GM18508 (cell line): ENCODE measurements around the gene SAPCD1.

Experiments used
- ATAC-seq: cut with Tn5 transposase; IDR thresholded peaks from one replicate; pipeline ENCODE4 v1.9.1; 2021; ENCODE audit warnings: moderate number of reproducible peaks; ENCODE audit not compliant: insufficient read depth, unreplicated experiment

SAPCD1 gene

DNA sequence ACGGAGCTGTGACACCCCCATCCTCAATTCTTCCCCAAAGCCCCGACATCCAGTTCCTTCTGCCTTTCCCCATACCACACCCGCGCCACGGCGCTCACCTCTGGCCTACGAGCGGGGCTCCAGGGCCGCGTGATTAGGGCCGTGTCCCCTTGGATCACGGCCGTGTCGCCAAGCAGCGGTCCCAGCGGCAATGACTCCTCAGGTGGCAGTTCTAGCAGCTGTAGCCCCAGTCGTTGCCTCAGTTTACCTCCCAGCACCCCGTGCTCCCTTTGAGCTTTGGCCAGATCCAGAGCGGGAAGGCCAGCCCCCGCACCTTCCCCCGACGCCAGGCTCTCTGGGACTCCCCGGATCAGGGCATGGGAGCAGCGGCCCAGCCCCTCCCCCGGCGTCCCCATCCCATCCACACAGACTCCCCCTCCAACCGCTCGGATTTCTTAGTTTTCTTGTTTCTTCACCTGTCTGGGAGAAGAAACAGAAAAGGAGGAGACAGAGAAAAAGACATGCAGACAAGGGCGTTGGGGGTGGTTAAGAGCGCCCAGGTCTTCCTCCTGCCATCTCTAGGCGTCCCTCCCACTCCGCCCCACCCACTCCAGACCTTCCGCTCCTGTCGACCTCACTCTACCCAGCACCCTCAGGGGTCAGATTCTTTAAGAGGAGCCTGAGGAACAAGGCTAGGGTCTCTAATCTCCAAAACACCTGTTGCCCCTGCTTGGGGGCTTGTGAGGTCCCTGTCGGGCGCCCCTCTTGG is 33.5 kb upstream of the SAPCD1 start, which contains the start of gene DDAH2:
TSS of gene DDAH2 (minus strand) at position 533 of the 748 bp plus-strand sequence. CDS start at position 395, 138 bp downstream.
- ATAC-seq: no peak

DNA sequence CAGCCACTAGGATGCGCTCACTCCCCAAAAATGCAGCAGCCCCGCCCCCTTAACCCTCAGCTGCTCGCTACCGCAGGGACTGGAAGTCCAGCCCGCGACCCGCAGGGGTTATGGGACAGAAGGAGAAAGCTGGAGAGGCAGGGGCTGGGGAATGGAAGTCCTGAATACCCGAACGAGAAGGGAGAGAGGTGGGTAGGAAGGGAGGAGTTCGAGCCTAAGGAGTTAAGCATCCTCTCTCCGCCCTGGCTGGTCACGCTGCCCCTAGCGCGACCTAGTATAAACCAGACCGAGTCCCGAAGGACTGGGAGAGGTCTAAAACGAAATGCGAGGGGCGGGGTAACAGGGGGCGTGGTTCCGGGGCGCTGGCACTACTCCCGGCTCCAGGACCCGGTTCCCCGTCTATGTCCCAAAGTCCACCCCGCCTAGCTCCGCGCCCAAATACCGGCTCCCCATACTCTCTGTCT is 32.9 kb upstream of the SAPCD1 start:
- no peak for ATAC-seq

DNA sequence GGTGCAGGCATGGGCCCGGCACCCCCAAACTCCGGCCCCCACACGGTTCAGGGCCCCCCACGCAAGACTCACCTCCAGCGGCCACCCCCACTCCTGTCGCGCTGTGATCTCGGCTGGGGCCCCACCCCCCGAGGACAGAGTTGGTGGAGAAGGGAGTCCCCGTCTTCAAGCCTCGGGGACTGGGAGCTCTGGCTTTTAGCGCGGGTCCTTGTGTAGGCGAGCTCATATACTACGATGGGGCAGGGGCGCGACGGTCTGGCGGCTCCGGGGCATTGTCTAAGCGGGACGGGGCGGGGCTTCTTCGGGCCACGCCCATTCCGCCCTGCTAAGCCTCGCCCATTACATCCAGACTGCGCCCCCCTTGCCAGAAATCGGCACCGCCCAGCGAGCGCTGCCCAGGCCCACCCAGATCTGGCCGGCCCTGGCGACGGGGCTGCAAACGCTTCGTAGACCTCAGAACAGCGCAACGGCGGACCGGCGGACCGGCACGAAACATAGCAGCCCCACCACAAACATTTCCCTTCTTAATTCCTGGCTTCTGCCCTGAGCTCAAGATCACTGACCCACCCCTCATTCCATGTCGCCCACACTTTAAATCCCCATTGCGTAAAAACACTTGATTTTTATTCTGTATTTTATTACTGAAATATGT is 32.4 kb upstream of the SAPCD1 start:
- ATAC-seq: no peak

DNA sequence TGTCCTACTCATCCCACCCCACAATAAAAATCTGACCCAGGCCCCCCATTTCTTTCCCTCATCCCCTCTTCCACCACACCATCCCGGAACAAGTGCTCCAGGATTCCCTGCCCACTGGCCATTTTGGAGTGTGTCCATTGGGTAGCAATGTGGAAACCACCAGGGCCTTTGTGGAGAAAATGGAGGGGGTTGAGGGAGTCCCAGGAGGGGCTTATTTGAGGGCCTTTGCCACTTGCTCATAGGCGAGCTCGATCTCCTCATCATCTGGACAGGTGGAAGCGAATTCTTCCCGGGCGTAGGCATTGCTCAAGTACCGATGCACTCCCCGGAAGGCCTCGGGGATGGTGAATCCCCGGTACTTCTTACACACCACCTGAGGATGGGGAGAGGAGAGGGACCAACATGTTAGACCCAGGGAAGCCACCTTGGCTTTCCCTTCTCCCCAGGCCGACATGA is 31.8 kb upstream of the SAPCD1 start:
- no peak for ATAC-seq

DNA sequence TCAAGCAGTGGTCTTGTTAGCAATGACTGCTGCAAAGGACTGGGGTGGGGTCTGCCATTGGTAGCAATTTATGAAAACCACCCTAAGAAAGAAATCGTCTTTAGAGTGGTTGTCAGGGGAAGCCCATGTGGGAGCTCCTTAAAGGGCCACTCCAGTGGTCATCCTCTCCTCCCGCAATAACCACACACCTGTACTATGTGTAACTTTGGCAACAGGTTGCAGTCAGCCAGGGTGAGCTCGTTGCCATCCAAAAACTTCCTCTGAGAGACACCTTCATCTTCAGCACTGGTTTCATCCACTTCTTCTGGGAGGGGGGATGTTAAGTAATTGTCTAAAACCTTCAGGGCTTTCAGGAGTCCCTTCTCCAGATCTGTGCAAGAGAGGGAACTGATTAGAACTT is 30.4 kb upstream of the SAPCD1 start:
- ATAC-seq: no peak

DNA sequence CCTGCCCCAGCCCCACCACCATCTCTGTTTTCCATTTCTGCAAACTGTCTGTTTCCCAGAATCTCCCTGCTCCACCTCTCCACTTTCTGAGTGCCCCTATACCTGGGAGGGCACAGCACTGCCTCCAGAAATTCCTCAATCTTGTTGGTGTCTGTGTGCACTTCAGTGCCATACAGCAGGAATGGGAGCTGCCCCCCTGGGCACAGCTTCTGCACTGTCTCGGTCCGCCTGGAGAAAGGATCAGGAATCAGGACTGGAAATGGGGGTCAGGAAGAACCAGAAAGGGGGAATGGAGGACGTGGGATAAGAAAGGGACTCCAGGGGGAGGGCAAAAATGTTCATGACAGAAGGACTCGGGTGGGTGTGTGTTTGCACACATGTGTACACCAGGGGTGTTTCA is 28.7 kb upstream of the SAPCD1 start:
- ATAC-seq: no peak

DNA sequence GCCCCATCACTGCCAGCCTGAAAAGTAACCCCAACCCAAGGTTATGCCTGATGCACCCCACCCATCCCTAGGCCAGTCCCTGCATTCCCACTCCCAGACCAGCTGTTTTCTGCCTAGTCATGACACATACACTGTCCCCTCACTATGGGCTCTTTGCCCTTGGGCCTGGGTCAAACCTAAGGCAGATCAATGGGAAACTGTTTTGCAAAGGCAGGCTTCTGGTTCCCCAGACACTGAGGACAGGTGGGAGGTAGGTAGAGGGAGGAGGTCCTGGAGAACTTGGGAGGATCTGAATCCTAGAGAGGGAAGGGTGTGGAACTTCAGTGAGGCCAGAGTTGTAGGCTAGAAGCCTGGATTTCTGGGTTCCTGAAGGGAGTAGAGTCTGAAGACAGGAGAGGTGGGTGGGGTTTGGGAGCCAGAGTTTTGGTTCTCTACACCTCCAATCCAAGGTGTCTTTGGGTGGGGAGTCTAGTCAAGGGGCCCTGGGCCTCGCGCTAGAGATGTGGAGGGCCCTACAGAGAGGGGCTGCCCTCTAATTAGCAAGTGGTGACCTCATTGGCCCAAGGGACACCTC is 28.1 kb upstream of the SAPCD1 start:
- ATAC-seq: no peak

DNA sequence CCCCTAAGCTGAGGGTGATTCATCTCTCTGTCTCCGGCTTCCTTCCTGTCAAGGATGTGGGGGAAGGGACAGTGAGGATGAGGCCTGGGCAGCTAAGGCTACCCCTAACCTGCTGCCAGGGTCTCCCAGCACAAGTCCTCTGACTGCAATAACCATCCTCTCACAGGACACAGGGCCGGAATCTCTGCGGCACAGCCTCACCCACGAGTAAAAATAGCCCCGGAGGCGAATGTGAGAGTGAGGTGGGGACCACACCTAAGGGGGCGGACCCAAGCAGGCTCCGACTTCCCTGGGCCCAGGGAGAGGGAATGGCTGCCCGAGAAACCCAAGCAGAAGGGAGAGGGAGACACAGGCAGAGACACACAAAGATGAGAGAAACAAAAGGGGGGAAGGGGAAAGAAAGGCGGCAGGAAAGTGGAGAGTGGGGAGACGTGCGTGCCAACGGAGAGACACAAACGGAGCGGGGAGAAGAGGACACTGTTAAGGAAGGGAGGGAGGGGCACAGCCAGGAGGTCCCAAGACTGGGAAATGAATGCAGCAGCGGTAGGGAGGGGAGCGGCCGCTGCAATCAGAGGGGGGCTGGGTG is 27.5 kb upstream of the SAPCD1 start:
- no peak for ATAC-seq

DNA sequence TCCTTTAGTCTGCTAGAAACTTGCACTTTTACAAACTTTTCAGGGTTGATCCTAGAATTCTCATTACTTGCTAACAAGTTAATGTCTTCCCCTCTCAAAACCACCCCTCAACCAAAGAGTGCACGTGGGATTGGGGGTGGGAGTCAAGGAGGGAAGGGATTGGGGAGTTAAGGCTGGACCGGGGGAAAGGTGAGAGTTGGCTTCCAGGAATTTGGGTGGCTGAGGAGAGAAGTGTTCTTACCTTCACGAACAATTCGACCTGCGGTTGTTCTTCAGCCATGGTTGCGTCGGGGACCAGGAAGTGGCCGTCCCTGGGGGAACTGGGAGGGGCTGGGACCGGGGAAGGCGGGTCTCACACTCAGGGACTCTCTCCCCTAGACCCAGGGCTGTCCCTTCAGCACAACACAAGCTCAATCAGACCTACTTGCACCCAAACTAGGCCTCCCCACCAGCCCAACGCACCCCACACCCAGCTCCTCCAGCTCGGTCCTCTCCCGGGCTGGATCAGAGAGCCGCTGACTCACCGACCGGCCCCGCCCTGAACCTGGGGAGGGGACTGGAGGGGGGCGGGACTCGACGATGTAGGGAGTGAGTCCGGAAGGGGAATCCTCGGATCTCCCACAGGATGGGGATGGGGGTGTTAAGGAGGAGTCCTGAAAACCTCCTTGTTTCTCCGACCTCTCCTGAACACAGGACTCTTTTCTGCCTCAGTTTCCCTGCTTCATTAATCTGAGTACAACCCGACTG is 26.3 kb upstream of the SAPCD1 start, which contains the start of gene CLIC1:
TSS of gene CLIC1 (minus strand) at position 510 of the 747 bp plus-strand sequence. CDS start at position 280, 230 bp downstream.
- no peak for ATAC-seq

DNA sequence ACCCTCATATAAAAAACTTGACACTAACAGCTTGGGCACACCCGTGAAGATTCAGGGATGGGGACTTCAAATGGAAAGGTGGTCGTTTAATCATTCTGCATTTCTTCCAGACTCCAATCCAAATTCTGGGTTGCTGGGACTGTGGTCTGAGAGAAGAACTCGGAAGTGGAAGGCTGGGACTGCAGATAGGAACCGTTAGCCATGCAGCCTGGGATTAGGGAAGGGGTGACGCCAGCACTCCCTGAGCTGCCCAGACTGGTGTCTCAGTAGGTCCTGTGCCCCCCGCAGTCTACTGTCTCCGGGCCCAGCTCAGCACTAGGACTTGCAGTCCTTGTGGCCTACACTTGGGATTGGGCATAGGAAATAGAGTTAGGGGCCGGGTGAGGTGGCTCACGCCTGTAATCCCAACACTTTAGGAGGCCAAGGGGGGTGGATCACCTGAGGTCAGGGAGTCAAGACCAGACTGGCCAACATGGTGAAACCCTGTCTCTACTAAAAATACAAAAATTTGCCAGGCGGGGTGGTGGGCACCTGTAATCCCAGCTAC is 25.6 kb upstream of the SAPCD1 start:
- no peak for ATAC-seq

DNA sequence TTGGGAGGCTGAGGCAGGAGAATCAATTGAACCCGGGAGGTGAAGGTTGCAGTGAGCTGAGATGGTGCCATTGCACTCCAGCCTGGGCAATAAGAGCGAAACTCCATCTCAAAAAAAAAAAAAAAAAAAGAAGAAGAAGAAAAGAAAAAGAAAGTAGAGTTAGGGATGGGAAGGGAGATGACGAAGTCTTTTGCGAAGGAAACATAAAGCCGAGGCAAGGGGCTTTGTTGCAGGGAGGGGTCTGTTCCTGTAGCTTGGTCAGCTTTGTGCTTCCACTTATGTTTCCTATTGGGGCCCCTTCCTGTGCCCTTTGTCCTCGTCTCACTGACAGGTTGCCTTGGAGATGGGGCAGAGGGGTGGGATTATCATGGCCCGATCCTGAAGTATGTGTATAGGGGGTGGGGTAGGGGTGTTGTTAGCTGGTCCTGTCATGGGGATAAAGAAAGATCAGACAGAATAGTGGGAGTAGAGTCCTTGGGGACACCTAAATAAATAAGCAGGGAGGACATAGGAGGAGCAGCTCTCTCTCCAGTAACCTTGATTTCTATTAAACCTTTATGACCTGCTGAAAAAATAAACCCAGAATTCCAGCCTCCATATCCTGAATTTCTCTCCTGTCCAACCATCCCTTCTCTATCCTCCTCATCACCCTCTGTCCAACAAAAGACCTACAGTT is 25.0 kb upstream of the SAPCD1 start:
- no peak for ATAC-seq

DNA sequence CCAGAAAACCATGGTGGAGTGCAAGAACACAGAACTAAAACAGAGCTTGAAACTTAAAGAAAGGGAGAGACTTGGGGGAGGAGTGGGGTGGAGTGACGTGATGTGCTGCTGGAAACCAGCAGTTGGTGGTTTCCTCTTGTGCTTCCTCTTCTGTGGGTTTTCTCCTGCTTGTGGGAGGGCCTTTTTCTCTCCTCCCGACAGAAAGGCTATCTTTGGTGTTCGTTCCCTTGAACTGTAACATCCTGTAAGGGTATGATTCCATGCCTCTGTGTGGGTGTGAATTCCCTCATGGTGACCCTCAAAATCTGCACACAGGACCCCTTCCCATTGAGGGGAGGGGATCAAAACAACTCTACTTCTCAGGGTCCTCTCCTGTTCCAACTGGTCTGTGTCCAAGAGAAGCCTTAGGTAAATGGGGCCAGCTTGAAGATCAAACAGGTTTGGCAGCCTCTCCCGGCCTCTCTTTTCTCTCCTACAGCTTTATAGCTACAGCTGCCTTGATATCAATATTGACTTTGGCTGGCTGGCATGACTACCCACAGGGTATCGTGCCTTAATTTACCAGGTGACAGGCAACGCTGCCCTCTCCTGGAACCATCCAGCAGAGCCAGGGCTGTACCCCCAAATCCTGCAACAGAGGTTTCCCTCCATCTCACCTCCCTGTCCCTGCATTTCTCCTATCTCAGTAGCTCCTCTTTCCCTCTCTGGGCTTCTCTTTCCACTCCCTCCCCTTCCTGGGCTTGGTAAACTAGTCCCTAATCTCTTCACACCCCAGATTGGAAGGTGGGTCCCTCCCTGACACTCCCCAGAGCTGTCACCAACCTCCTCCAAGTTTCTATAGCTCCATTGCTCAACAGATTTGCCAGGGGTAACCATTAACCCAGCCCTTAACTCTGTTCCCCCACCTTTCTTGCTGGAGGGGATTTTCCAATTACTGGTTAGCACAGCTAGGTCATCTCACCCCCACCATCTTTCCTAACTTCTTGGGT is 24.2 kb upstream of the SAPCD1 start:
- ATAC-seq: no peak

DNA sequence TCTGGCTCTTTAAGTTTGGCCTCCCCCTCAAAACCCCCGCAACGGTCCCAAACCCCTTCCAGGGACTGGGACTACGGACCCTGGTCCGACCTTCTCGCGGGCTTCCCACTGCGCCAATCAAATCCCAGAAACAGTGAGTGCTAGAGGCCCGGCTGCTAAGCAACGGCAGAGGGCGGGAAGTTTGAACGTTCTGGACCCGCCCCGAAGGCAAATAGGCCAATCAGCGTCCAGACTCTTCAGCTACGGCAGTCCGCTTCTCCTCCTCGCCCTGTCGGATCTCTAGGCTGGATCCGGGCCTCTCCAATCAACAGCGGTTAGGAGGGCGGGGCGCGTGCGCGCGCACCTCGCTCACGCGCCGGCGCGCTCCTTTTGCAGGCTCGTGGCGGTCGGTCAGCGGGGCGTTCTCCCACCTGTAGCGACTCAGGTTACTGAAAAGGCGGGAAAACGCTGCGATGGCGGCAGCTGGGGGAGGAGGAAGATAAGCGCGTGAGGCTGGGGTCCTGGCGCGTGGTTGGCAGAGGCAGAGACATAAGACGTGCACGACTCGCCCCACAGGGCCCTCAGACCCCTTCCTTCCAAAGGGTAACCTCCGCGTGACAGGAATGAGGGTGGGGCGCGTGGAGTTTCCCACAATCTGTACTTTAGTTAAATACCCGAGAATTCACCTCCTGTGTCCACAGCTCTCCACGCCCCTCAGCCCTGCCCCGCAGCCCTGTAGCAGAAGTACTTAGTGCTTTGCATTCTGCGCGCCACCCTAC is 22.6 kb upstream of the SAPCD1 start, which contains the start of gene MSH5:
TSS of gene MSH5 (plus strand) at position 367 of the 758 bp plus-strand sequence. CDS start 462 bp downstream, outside the sequence.
- ATAC-seq: peak; percentile 46

DNA sequence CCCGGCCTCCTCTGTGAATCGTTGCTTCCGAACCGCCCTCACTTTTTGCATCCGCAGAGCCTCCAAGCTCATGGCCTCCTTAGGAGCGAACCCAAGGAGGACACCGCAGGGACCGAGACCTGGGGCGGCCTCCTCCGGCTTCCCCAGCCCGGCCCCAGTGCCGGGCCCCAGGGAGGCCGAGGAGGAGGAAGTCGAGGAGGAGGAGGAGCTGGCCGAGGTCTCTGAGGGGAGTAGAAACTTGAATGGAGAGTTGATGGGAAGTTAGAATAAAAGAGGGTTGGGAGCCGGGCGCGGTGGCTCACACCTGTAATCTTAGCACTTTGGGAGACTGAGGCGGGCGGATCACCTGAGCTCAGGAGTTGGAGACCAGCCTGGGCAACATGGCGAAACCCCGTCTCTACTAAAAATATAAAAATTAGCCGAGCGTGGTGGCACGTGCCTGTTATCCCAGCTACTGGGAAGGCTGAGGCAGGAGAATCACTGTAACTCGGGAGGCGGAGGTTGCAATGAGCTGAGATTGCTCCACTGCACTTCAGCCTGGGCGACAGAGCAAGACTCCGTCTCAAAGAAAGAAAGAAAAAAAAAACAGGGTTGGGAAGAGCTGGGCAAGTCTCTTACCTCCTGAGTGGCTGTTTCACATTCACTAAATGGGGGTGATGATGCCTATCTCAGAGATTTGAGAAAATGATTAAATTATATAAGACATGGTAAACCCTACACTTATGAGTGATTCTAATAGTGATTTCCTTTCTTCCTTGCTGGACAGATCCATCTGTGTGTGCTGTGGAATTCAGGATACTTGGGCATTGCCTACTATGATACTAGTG is 21.8 kb upstream of the SAPCD1 start:
- no peak for ATAC-seq

DNA sequence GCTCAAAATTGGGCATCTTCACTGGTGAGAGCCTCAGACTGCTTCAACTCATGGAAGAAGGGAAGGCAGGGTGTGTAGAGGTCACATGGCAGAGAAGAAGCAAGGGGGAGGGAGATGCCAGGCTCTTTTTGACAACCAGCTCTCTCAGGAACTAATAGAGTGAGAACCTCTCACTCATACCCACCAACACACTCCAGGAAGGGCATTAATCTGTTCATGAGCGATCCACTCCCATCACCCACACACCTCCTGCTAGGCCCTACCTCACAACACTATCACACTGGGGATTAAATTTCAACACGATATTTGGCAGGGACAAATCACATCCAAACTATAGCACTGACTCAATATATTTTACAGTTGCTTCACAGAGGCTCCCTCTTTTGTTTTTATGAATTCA is 20.6 kb upstream of the SAPCD1 start:
- no peak for ATAC-seq

DNA sequence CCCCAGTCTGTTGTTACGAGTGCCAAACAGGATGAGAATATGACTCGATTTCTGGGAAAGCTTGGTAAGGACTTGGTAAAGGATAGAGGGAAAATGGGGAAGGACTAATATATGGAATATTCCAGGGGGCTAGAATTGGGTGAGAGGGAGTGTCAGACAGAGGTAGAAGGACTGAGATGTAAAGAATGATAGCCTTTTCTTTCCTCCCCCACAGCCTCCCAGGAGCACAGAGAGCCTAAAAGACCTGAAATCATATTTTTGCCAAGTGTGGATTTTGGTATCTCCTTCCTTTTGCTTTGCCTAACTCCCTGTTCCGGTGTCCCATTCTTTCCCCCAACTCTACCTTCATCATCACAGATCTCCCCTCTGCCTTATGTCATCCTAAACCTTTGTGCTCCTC is 19.6 kb upstream of the SAPCD1 start:
- ATAC-seq: no peak
